Bronchial epithelial cell (primary cell): ENCODE data around the gene GOLGA8N. TPM values are rescaled to one million over a fixed set of nuclear protein-coding genes. Genes with fewer than 3 reads are reported as not detected.

Experiments used
- DNase-seq: peaks from one replicate; pipeline ENCODE4 v3.0.0-alpha.2; 2010; ENCODE audit warnings: low read depth
- FAIRE-seq: peaks from 2 replicates; lab custom pipeline; 2011; peaks lifted over from hg19 to GRCh38; lab: Jason Lieb, UNC
- H3K27me3 ChIP-seq: 2 replicates; pipeline ENCODE4 v1.5.1; 2011; ENCODE audit warnings: low read length; ENCODE audit not compliant: control insufficient read depth, insufficient read depth
- H3K36me3 ChIP-seq: 2 replicates; pipeline ENCODE4 v1.5.1; 2011; ENCODE audit warnings: low read length; ENCODE audit not compliant: control insufficient read depth, insufficient read depth
- H3K4me3 ChIP-seq: 2 replicates; pipeline ENCODE4 v1.5.1; 2011; ENCODE audit warnings: mild to moderate bottlenecking, low read depth, low read length, control low read depth
- total RNA-seq: library from RNA; depleted of rRNA; stranded (reverse); fragments of >200 nt; gene quantifications from 2 replicates; pipeline ENCODE4 v1.2.1, GENCODE V29; 2014
- TF ChIP-seq, protein P1 (sequence below): IDR thresholded peaks from 2 replicates; pipeline ENCODE4 v1.5.1; 2011; ENCODE audit warnings: mild to moderate bottlenecking, moderate library complexity, low read length, control low read depth, inconsistent platforms; ENCODE audit not compliant: insufficient read depth, severe bottlenecking

Gene GOLGA8N
- total RNA-seq, 1 donor from 2014 or later, result 1.6 TPM

DNA sequence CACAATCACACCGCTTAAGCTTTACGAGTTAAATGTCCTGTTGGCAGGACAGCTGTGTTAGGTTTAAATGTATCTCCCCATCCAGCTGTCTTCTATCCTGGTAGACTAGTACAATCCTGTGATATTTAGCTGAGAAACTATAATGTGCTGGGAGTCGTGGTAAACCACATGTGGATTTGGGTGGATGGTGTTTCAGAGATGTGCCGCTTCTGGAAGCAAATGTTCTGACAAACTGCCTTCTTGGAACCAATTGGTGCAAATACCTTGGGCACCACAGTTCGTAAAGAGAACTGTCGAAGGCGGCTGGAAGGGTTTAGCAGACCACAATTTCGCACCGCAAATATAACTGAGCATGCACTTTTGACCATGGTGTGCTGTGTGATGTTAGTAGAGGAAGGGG is 63.2 kb downstream of the GOLGA8N start:
- no peak for FAIRE-seq
- Histone ChIP-seq H3K36me3 (no peaks in the 10 kb centered on the region), H3K27me3 (no peaks in the 10 kb centered on the region), H3K4me3 (no peak overlapping the region)
- no peak for DNase-seq
- TF ChIP-seq, protein P1, sequence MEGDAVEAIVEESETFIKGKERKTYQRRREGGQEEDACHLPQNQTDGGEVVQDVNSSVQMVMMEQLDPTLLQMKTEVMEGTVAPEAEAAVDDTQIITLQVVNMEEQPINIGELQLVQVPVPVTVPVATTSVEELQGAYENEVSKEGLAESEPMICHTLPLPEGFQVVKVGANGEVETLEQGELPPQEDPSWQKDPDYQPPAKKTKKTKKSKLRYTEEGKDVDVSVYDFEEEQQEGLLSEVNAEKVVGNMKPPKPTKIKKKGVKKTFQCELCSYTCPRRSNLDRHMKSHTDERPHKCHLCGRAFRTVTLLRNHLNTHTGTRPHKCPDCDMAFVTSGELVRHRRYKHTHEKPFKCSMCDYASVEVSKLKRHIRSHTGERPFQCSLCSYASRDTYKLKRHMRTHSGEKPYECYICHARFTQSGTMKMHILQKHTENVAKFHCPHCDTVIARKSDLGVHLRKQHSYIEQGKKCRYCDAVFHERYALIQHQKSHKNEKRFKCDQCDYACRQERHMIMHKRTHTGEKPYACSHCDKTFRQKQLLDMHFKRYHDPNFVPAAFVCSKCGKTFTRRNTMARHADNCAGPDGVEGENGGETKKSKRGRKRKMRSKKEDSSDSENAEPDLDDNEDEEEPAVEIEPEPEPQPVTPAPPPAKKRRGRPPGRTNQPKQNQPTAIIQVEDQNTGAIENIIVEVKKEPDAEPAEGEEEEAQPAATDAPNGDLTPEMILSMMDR, result no peak

Other genes starting within 250 kb of the GOLGA8N start
- gene GOLGA8K, start 190.2 kb upstream of the GOLGA8N start, total RNA-seq, result 0.13 and 0.26 TPM in 2 replicates
- 0.51 TPM in 1 of 2 replicates, not detected in the other for gene GOLGA8O, start 137.8 kb upstream of the GOLGA8N start, total RNA-seq
- gene ARHGAP11A, start 22.0 kb downstream of the GOLGA8N start, total RNA-seq, result 1.1 and 1.2 TPM in 2 replicates
- gene SCG5, start 48.3 kb downstream of the GOLGA8N start, total RNA-seq, result 3.7 and 11.8 TPM in 2 replicates
- 0.13 and 3.7 TPM in 2 replicates for gene GREM1, start 124.5 kb downstream of the GOLGA8N start, total RNA-seq